ENCODE measurements around the gene UAP1.
A peak's percentile ranks its signal among the peaks of the same experiment; 100 is the strongest.

The UAP1 gene

GRCh38 chr1:162578936-162579335, 17.4 kb downstream of the UAP1 start:
- TF ChIP-seq TEAD4 (IDR thresholded peaks at IDR 0.05) (no peak), NFIC (IDR thresholded peaks at IDR 0.05) (no peak), TAF1 (IDR thresholded peaks at IDR 0.05; ENCODE audit: low read depth) (no peak), TCF12 (IDR thresholded peaks at IDR 0.05; ENCODE audit: low read depth) (no peak), EP300 (IDR thresholded peaks at IDR 0.05; ENCODE audit: borderline replicate concordance) (no peak), CEBPB (IDR thresholded peaks at IDR 0.05) (no peak), MAX (IDR thresholded peaks at IDR 0.05) (no peak), YY1 (IDR thresholded peaks at IDR 0.05; ENCODE audit: low read depth) (no peak), FOXM1 (IDR thresholded peaks at IDR 0.05; ENCODE audit: borderline replicate concordance, low read depth) (no peak), USF1 (IDR thresholded peaks at IDR 0.05) (no peak), ZBTB7A (IDR thresholded peaks at IDR 0.05; ENCODE audit: low read depth) (no peak), CREB1 (IDR thresholded peaks at IDR 0.05; ENCODE audit: low read depth) (no peak), EGR1 (IDR thresholded peaks at IDR 0.05) (no peak), RAD21 (IDR thresholded peaks at IDR 0.05; ENCODE audit: low read depth) (no peak)
- TF ChIP-seq, protein P1, sequence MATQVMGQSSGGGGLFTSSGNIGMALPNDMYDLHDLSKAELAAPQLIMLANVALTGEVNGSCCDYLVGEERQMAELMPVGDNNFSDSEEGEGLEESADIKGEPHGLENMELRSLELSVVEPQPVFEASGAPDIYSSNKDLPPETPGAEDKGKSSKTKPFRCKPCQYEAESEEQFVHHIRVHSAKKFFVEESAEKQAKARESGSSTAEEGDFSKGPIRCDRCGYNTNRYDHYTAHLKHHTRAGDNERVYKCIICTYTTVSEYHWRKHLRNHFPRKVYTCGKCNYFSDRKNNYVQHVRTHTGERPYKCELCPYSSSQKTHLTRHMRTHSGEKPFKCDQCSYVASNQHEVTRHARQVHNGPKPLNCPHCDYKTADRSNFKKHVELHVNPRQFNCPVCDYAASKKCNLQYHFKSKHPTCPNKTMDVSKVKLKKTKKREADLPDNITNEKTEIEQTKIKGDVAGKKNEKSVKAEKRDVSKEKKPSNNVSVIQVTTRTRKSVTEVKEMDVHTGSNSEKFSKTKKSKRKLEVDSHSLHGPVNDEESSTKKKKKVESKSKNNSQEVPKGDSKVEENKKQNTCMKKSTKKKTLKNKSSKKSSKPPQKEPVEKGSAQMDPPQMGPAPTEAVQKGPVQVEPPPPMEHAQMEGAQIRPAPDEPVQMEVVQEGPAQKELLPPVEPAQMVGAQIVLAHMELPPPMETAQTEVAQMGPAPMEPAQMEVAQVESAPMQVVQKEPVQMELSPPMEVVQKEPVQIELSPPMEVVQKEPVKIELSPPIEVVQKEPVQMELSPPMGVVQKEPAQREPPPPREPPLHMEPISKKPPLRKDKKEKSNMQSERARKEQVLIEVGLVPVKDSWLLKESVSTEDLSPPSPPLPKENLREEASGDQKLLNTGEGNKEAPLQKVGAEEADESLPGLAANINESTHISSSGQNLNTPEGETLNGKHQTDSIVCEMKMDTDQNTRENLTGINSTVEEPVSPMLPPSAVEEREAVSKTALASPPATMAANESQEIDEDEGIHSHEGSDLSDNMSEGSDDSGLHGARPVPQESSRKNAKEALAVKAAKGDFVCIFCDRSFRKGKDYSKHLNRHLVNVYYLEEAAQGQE (IDR thresholded peaks at IDR 0.05; ENCODE audit: low read depth): no peak

- TF ChIP-seq CEBPB (IDR thresholded peaks at IDR 0.05) (no peak), USF1 (IDR thresholded peaks at IDR 0.05) (no peak), EP300 (IDR thresholded peaks at IDR 0.05; ENCODE audit: borderline replicate concordance) (no peak)
These were observed 18.8 kb downstream of the UAP1 start for GRCh38 chr1:162580308-162580707.

DNA sequence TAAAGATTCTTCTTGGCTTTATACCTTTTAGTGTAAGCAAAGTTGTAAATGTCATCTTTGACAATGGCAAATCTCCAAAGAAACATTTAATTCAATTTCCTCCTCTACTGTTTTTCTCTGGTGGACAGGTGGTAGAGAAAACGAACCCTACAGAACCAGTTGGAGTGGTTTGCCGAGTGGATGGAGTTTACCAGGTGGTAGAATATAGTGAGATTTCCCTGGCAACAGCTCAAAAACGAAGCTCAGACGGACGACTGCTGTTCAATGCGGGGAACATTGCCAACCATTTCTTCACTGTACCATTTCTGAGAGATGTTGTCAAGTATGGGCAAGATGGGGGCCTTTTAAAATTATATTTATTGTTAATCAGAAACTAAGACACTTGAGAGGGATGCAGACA, 25.8 kb downstream of the UAP1 start:
- no peak for TF ChIP-seq FOXM1 (IDR thresholded peaks at IDR 0.05; ENCODE audit: borderline replicate concordance, low read depth)
- peak; percentile 76 for TF ChIP-seq NFIC (IDR thresholded peaks at IDR 0.05)
- 0 out of 2 replicates have a peak, but pooled peaks have one; percentile 30 for TF ChIP-seq TCF12 (IDR thresholded peaks at IDR 0.05; ENCODE audit: low read depth)

- TF ChIP-seq TEAD4 (IDR thresholded peaks at IDR 0.05) (no peak), TAF1 (IDR thresholded peaks at IDR 0.05; ENCODE audit: low read depth) (no peak)
These were observed 26.3 kb downstream of the UAP1 start for GRCh38 chr1:162587761-162588260.

DNA sequence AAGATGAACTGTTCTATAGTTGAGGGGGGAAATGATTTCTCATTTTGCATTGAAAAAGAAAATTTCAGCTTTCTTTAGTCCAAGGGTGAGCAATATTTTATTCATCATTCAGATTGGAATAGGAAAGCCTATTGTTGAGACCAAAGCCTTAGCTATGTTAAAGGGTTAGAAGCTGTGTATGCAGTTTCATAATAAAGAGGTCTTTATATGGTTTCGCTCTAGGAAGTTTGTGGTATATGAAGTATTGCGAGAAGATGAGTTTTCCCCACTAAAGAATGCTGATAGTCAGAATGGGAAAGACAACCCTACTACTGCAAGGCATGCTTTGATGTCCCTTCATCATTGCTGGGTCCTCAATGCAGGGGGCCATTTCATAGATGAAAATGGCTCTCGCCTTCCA, 28.6 kb downstream of the UAP1 start:
- TF ChIP-seq EGR1 (IDR thresholded peaks at IDR 0.05) (no peak), CREB1 (IDR thresholded peaks at IDR 0.05; ENCODE audit: low read depth) (no peak), MAX (IDR thresholded peaks at IDR 0.05) (no peak), USF1 (IDR thresholded peaks at IDR 0.05) (no peak)

- TF ChIP-seq NFIC (IDR thresholded peaks at IDR 0.05): no peak
- TF ChIP-seq MAX (IDR thresholded peaks at IDR 0.05): no peak
- no peak for TF ChIP-seq FOXM1 (IDR thresholded peaks at IDR 0.05; ENCODE audit: borderline replicate concordance, low read depth)
- no peak for TF ChIP-seq TCF12 (IDR thresholded peaks at IDR 0.05; ENCODE audit: low read depth)
- no peak for TF ChIP-seq TEAD4 (IDR thresholded peaks at IDR 0.05)
- no peak for TF ChIP-seq EP300 (IDR thresholded peaks at IDR 0.05; ENCODE audit: borderline replicate concordance)
- no peak for TF ChIP-seq TAF1 (IDR thresholded peaks at IDR 0.05; ENCODE audit: low read depth)
- TF ChIP-seq ZBTB7A (IDR thresholded peaks at IDR 0.05; ENCODE audit: low read depth): no peak
- TF ChIP-seq EGR1 (IDR thresholded peaks at IDR 0.05): no peak
- TF ChIP-seq CEBPB (IDR thresholded peaks at IDR 0.05): no peak
- TF ChIP-seq RAD21 (IDR thresholded peaks at IDR 0.05; ENCODE audit: low read depth): no peak
- TF ChIP-seq YY1 (IDR thresholded peaks at IDR 0.05; ENCODE audit: low read depth): no peak
- TF ChIP-seq, protein P1 (IDR thresholded peaks at IDR 0.05; ENCODE audit: low read depth): no peak
These were observed 29.2 kb downstream of the UAP1 start for GRCh38 chr1:162590686-162591085.

Measured in Ishikawa (cell line).